Stimulated activated CD4-positive, alpha-beta T cell treated with anti-CD3 and anti-CD28 coated beads, Interleukin-4, amount 100 ng/mL, for 24 hours (primary cell): ENCODE measurements around the gene CSGALNACT2.

ENCODE experiments used
- DNase-seq: peaks from one replicate; pipeline ENCODE4 v3.0.0-alpha.2; 2020

CSGALNACT2 gene

GRCh38 chr10:43188702-43189101 is 50.5 kb downstream of the CSGALNACT2 start:
- no peak for DNase-seq

- no peak for DNase-seq
Measured at GRCh38 chr10:43190289-43190688, 52.0 kb downstream of the CSGALNACT2 start.

GRCh38 chr10:43190775-43191174 is 52.5 kb downstream of the CSGALNACT2 start:
- no peak for DNase-seq

GRCh38 chr10:43192884-43193283 is 54.6 kb downstream of the CSGALNACT2 start:
- no peak for DNase-seq

- DNase-seq = no peak
Measured at GRCh38 chr10:43193496-43194080, 55.3 kb downstream of the CSGALNACT2 start.

GRCh38 chr10:43194266-43194665 is 56.0 kb downstream of the CSGALNACT2 start:
- no peak for DNase-seq

DNA sequence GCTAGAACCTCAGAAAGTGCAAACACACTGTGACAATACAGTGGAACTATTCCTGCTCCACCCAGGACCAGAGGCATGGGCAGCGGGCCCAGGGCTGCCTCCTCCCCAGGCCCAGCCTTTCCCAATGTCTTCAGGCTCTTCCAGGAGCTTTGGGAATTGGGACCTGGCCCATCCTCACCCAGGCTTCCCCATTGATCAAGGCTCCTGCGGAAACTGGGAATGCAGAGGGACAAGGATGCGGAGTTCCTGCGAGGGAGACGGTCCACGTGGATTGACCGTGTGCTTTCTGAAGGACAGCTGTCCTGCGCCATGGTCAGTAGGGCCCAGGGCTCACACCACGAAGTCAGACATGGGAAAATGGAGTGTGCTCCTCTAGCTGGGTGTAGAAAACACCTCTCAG is 56.6 kb downstream of the CSGALNACT2 start:
- no peak for DNase-seq

- DNase-seq = no peak
Measured at GRCh38 chr10:43195557-43195956, 57.3 kb downstream of the CSGALNACT2 start.

DNA sequence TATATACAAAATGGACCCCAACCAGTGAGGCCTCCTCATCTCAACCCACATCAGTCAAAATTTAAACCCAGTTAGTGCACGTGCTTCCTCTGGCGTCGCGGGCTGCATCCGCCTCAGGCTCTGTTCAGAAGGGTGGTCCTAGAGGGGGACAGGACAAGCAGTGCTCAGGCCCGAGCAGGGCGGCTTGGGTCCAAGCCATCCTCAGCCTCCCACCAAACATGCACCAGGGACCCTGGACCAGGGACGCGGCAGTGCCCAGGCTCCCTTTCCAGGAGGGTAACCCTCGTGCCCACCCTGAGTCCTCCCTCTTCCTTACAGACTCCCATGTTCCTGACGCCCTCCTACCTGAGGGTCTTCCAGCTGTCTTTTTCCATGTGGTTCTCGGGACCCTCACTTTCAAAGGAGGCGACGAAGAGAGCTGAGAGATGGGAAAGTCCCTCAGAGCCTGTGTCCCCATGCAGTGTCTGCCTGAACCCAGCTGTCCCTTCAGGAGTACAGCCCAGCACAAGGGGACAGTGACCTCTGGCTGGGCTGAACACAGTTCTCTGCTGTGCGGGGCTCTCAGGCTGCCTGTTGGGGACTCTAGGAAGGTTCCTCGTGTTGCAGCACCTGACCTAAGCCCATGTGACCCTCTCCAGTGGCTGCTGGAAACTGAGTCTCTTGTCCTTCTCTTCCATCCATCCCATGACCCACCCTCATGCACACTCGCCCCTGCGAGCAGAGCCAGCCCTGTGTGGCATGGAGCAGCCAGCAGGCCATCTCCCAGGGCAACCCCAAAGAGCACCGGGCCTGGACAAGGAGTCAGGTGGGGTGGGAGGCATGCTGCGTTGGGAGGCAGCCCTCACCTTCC is 58.1 kb downstream of the CSGALNACT2 start:
- no peak for DNase-seq

- DNase-seq = no peak
Measured at GRCh38 chr10:43196981-43197833, 59.0 kb downstream of the CSGALNACT2 start.

DNA sequence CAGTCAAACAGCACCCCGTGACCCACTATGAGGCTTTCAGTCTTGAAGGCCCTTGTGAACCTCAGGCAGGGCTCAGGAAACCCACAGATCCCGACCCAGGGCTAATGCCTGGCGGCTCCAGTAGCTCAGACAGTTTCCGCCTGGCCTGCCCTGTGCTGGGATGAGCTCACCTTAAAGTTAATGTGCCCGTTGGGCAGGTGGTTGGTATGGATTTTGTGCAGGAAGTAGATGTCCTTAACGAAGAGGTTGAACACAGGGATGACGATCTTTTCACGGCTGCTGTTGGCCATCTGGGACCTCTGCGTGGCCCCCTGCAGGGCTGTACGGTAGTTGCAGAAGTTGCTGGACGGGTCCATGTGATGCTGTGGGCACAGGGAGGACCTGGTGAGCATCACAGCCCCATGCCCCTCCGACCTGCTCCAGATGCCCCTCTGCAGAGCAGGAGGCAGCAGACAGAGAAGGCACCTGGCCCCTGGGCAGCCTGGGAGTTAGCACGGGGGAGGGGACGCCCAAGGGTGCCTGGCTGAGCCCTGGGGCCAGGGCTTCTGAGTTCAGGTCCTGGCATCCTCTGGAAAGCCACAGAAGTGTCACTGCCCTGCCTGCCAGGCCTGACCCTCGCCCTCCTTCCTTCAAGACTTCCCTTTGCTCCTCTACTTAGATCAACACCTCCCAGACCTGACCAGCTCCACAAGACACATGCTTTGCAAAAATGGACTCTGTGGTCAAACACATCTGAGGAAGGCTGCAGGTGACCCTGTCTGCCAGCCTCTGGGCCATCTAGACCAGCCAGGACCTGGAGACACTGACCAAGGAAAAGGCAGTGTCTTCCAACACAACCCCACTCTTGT is 59.8 kb downstream of the CSGALNACT2 start:
- DNase-seq = no peak

DNA sequence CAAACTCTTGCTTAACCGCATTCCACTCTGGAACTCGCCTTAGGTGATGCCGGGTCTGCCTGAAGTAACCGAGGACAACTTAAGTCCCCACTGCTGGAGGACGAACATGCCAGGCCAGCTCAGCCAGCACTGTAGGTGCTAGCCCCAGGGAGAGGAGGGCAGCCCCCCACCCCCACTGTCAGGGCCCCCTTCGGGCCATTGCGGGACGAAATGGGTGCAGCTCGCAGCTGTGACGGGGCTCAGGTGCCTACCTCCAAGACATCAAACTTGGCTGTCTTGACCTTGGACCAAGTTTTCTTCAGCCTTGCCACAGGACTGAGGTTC is 60.4 kb downstream of the CSGALNACT2 start:
- no peak for DNase-seq

DNA sequence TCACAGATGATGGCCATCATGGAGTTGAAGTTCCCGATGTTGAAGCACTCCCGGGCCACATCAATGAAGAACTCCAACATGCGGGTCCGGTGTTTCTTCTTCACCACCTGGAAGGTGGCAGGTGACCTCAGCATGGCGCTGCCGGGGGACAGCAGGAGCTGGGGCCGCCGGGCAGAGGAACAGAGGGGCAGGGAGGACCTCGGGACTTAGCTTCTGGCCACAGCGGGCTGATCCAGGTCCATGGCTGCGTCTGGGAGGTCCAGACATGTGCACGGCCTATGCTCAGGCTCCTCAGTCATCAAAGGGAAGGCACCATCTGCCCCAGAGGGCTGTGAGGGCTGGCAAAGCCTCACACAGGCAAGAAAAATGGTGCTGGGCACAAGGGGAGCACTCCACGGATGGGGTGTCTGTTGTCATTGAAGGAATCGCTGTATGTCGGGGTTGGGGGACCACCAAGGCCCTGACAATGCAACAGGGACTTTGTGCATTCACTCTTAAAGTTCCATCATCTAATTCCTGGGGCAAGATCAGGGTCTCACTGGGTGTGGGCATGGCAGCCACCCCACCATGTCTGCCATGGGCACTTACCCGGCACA is 60.9 kb downstream of the CSGALNACT2 start:
- no peak for DNase-seq

DNA sequence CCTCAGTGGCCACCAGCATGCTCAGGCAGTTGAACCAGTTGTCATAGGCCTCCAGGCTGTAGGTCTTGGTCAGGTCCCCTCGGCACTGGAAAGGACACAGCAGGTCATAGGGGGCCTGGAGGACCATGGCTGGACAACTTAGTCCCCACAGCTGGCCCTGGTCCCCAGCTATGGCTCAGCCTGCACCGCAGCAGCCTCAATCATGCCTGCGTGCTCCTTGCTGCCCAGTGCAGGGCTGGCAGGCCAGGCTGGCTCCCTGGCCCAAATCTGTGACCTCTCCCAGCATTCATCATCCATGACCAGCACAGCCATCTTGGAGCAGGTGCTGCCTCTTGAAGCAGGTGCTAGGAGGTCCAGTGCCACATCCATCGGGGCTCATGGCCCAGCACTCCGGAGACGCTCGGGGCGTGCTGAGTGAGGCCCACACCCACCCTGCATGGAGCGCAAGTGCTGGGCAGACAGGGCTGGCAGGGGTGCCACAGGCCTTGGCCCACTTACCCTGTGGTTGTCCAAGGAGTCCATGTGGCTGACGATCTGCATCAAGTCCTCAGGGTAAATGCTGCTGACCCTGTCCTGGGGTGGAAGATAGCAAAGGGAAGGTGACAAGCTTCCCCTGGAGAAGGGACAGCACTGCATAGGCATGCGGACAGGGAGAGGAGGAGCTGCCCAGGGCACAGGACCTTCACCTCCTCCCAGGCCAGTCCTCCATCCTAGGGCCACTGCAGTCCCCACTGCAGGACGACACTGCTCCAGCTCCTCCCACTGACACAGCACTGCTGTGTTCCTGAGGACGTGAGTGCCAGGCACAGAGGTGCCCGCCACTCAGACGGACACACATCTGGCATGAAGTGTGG is 61.7 kb downstream of the CSGALNACT2 start:
- peak; percentile 3 for DNase-seq

GRCh38 chr10:43200538-43201390 is 62.5 kb downstream of the CSGALNACT2 start:
- DNase-seq = no peak

DNA sequence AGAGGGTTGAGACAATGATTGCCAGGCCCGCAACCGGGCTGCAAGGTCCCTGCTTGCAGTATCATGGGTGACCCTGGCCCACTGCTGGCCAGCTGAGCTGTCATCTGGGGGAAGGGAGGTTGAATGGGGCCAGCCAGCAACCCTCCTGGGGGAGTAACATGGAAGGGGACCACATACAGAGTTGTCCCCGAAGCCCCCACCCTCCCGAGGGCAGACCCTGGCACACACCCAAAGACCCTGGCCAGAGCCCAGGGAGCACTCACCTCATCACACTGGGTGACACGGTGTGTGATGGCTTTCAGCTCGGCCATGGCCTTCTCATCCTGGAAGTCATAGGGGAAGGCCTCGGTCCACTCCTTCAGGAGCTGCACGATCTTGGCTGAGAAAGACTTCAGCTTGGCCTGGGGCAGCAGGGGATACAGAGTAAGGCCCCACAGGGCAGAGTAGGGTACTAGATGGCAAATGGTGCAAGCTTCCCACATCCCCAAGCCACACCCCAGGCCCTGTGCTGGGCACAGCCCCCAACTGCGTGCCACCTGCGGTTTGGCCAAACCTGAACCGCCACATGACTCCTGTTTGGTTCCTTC is 63.4 kb downstream of the CSGALNACT2 start:
- DNase-seq = peak; percentile 2

DNA sequence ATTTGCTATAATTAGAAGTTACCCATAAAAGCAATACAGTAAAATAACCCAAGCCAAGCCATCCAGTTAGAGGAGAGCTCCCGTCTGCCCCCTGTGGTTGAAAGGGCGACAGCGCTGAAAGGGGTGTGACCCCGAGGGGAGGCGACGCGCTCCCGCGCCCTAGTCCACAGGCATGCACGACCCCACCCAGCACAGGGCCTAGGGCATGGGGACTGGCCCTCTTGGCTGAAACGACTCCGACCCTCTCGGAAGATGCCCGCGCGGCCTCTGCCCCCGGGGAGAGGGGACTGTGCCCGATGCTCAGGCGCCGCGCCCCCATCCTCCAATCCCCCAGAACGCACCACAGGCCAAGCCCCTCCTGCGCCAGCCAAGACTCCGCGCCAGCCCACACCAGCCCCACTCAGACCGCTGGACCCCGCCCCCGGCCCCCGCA is 64.0 kb downstream of the CSGALNACT2 start:
- DNase-seq = peak; percentile 61

GRCh38 chr10:43202657-43203447 is 64.6 kb downstream of the CSGALNACT2 start:
- DNase-seq = peak; percentile 31

- peak; percentile 11 for DNase-seq
Measured at GRCh38 chr10:43203448-43204041, 65.3 kb downstream of the CSGALNACT2 start.
